ENCODE results near the gene PLBD2.

Gene PLBD2

GRCh38 chr12:113420996-113421595 is 62.7 kb downstream of the PLBD2 start:
- DNase-seq (ENCODE audit: low spot score): no peak

GRCh38 chr12:113422030-113422885 is 63.9 kb downstream of the PLBD2 start, which contains the start of gene SDSL:
SDSL (plus strand) TSS chr12:113422380; CDS start chr12:113427983, 5,603 bp downstream.
- peak; percentile 46 for DNase-seq (ENCODE audit: low spot score)

- DNase-seq (ENCODE audit: low spot score): no peak
Measured at GRCh38 chr12:113422886-113423669, 64.7 kb downstream of the PLBD2 start.

- no peak for DNase-seq (ENCODE audit: low spot score)
Measured at GRCh38 chr12:113424456-113424855, 66.1 kb downstream of the PLBD2 start.

GRCh38 chr12:113424915-113425823 is 66.8 kb downstream of the PLBD2 start:
- DNase-seq (ENCODE audit: low spot score): peak; percentile 48

- no peak for DNase-seq (ENCODE audit: low spot score)
Measured at GRCh38 chr12:113425960-113426453, 67.6 kb downstream of the PLBD2 start.

GRCh38 chr12:113427882-113428281 is 69.5 kb downstream of the PLBD2 start:
- no peak for DNase-seq (ENCODE audit: low spot score)

GRCh38 chr12:113428482-113428881 is 70.1 kb downstream of the PLBD2 start:
- no peak for DNase-seq (ENCODE audit: low spot score)

GRCh38 chr12:113432986-113433385 is 74.6 kb downstream of the PLBD2 start:
- DNase-seq (ENCODE audit: low spot score): no peak

- no peak for DNase-seq (ENCODE audit: low spot score)
Measured at GRCh38 chr12:113435367-113435766, 77.0 kb downstream of the PLBD2 start.

GRCh38 chr12:113436586-113436985 is 78.2 kb downstream of the PLBD2 start:
- DNase-seq (ENCODE audit: low spot score): no peak

- DNase-seq (ENCODE audit: low spot score): no peak
Measured at GRCh38 chr12:113436993-113437728, 78.8 kb downstream of the PLBD2 start.

GRCh38 chr12:113437729-113438100 is 79.3 kb downstream of the PLBD2 start:
- no peak for DNase-seq (ENCODE audit: low spot score)

GRCh38 chr12:113438523-113439300 is 80.3 kb downstream of the PLBD2 start:
- no peak for DNase-seq (ENCODE audit: low spot score)

GRCh38 chr12:113439301-113439597 is 80.9 kb downstream of the PLBD2 start:
- DNase-seq (ENCODE audit: low spot score): no peak

GRCh38 chr12:113439606-113440030 is 81.2 kb downstream of the PLBD2 start:
- DNase-seq (ENCODE audit: low spot score): peak; percentile 57

GRCh38 chr12:113440336-113440735 is 81.9 kb downstream of the PLBD2 start:
- DNase-seq (ENCODE audit: low spot score): no peak

All from cerebellar cortex (tissue), 1 donor.